GM12892 (cell line): Measurements from ENCODE around the gene SCFD2.

Experiments used
- POLR2A ChIP-seq: IDR thresholded peaks from 2 replicates; pipeline ENCODE4 v1.6.1; 2011; ENCODE audit warnings: low read depth, low read length, control low read depth
- POLR2AphosphoS5 ChIP-seq: IDR thresholded peaks from 2 replicates; pipeline ENCODE4 v1.6.1; 2011; ENCODE audit warnings: low read depth, low read length, control low read depth

DNA sequence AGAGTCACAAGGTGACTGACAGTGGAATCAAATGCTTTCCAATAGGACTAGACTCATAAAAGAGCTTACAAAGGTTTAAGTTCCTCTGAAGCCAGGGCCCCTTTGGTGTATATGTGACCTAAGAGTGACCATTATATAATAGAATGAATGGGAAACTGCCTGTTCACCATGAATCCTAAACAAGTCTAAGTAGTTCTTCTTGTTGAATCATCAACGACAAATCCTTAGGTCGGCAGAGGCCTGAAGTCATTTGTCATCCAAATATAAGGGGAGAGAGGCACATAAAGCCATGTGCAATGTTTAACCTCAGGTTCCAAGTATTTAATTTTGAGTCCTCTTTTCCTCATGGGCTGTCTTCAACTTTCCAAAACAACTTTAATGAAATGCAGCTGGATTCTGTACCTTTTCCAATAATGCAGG, 381.4 kb downstream of the SCFD2 start:
- TF ChIP-seq POLR2A (no peak), POLR2AphosphoS5 (no peak)
